IPS-NIHi11 (cell line): ENCODE data around the gene CSNK1A1.
"Not testable (repeated sequence)": the region's sequence is repeated elsewhere in the genome, so short reads cannot be mapped to it uniquely, and the experiment has no call there.

Experiments used
- DNase-seq: peaks from one replicate; pipeline ENCODE4 v3.0.0; 2012; ENCODE audit warnings: mixed read lengths, low spot score

CSNK1A1 gene

GRCh38 chr5:149551227-149552037 is at the start of gene CSNK1A1:
CSNK1A1 (minus strand) TSS chr5:149551439; CDS start chr5:149550964, 475 bp downstream.
- peak; percentile 99 for DNase-seq

GRCh38 chr5:149600932-149601331 is 49.7 kb upstream of the CSNK1A1 start:
- no peak for DNase-seq

- DNase-seq: no peak
Measured at GRCh38 chr5:149599375-149599774, 48.1 kb upstream of the CSNK1A1 start.

- peak; percentile 29 for DNase-seq
Measured at GRCh38 chr5:149598966-149599365, 47.7 kb upstream of the CSNK1A1 start.

GRCh38 chr5:149598234-149598633 is 47.0 kb upstream of the CSNK1A1 start:
- DNase-seq: not testable (repeated sequence)

GRCh38 chr5:149597618-149598017 is 46.4 kb upstream of the CSNK1A1 start:
- DNase-seq: no peak

- no peak for DNase-seq
Measured at GRCh38 chr5:149596712-149597111, 45.5 kb upstream of the CSNK1A1 start.

GRCh38 chr5:149595105-149595504 is 43.9 kb upstream of the CSNK1A1 start:
- DNase-seq: not testable (repeated sequence)

GRCh38 chr5:149594206-149594895 is 43.1 kb upstream of the CSNK1A1 start:
- no peak for DNase-seq

GRCh38 chr5:149593370-149593769 is 42.1 kb upstream of the CSNK1A1 start:
- DNase-seq: no peak

GRCh38 chr5:149588936-149589335 is 37.7 kb upstream of the CSNK1A1 start:
- DNase-seq: no peak

GRCh38 chr5:149586708-149587318 is 35.6 kb upstream of the CSNK1A1 start:
- no peak for DNase-seq

GRCh38 chr5:149585910-149586309 is 34.7 kb upstream of the CSNK1A1 start:
- DNase-seq: no peak

GRCh38 chr5:149584121-149584520 is 32.9 kb upstream of the CSNK1A1 start:
- no peak for DNase-seq

GRCh38 chr5:149583394-149583793 is 32.2 kb upstream of the CSNK1A1 start:
- DNase-seq: no peak

- DNase-seq: peak; percentile 52
Measured at GRCh38 chr5:149581931-149582768, 30.9 kb upstream of the CSNK1A1 start.

- DNase-seq: peak; percentile 59
Measured at GRCh38 chr5:149581192-149581861, 30.1 kb upstream of the CSNK1A1 start, which contains the start of gene ARHGEF37. ARHGEF37 (plus strand) TSS chr5:149581498; CDS start chr5:149597770, 16,272 bp downstream.

GRCh38 chr5:149580808-149581191 is 29.6 kb upstream of the CSNK1A1 start:
- DNase-seq: no peak

GRCh38 chr5:149578896-149579295 is 27.7 kb upstream of the CSNK1A1 start:
- no peak for DNase-seq

GRCh38 chr5:149576021-149576420 is 24.8 kb upstream of the CSNK1A1 start:
- no peak for DNase-seq

GRCh38 chr5:149575131-149575530 is 23.9 kb upstream of the CSNK1A1 start:
- DNase-seq: no peak
